Measurements from ENCODE around the gene SDR39U1. TPM values are rescaled to one million over a fixed set of nuclear protein-coding genes. Genes with fewer than 3 reads are reported as not detected.

SDR39U1 gene
- polyA plus RNA-seq, 1 donor, result 44.4 TPM

- Histone ChIP-seq H3K4me1 (ENCODE audit: control insufficient read depth, insufficient read depth, low read length) (no peaks in the 10 kb centered on the region), H3K36me3 (ENCODE audit: control insufficient read depth, insufficient read depth, low read length) (peaks cover 91% of the 10 kb centered on the region), H3K27ac (ENCODE audit: low read length) (no peak overlapping the region), H3K4me3 (ENCODE audit: low read length) (no peak overlapping the region), H3K27me3 (ENCODE audit: control insufficient read depth, insufficient read depth, low read length) (no peaks in the 10 kb centered on the region), H3K9me3 (ENCODE audit: control insufficient read depth, low read depth, low read length) (no peaks in the 10 kb centered on the region)
- no CpG with 5 or more reads among the region's 6 CpGs for WGBS (ENCODE audit: insufficient coverage, low lambda C conversion rate)
- DNase-seq, result no peak
Measured at GRCh38 chr14:24409192-24409591, 33.4 kb downstream of the SDR39U1 start.

- no peaks in the 10 kb centered on the region for H3K27me3 ChIP-seq (ENCODE audit: control insufficient read depth, insufficient read depth, low read length)
- WGBS (ENCODE audit: insufficient coverage, low lambda C conversion rate), result no CpG with 5 or more reads among the region's 3 CpGs
- peaks cover 87% of the 10 kb centered on the region for H3K36me3 ChIP-seq (ENCODE audit: control insufficient read depth, insufficient read depth, low read length)
- H3K4me1 ChIP-seq (ENCODE audit: control insufficient read depth, insufficient read depth, low read length), result no peaks in the 10 kb centered on the region
- no peak overlapping the region for H3K27ac ChIP-seq (ENCODE audit: low read length)
- no peak overlapping the region for H3K4me3 ChIP-seq (ENCODE audit: low read length)
- no peak for DNase-seq
- H3K9me3 ChIP-seq (ENCODE audit: control insufficient read depth, low read depth, low read length), result no peaks in the 10 kb centered on the region
Measured at GRCh38 chr14:24408764-24409163, 33.8 kb downstream of the SDR39U1 start.

- no CpG with 5 or more reads among the region's 18 CpGs for WGBS (ENCODE audit: insufficient coverage, low lambda C conversion rate)
Measured at GRCh38 chr14:24407608-24408325, 34.8 kb downstream of the SDR39U1 start.

GRCh38 chr14:24406416-24406815, 36.2 kb downstream of the SDR39U1 start:
- Histone ChIP-seq H3K4me1 (ENCODE audit: control insufficient read depth, insufficient read depth, low read length) (peaks cover 16% of the 10 kb centered on the region), H3K4me3 (ENCODE audit: low read length) (no peak overlapping the region), H3K27me3 (ENCODE audit: control insufficient read depth, insufficient read depth, low read length) (no peaks in the 10 kb centered on the region), H3K9me3 (ENCODE audit: control insufficient read depth, low read depth, low read length) (no peaks in the 10 kb centered on the region), H3K36me3 (ENCODE audit: control insufficient read depth, insufficient read depth, low read length) (peaks cover 66% of the 10 kb centered on the region), H3K27ac (ENCODE audit: low read length) (no peak overlapping the region)
- WGBS (ENCODE audit: insufficient coverage, low lambda C conversion rate), result no CpG with 5 or more reads among the region's 6 CpGs
- no peak for DNase-seq

More at GRCh38 chr14:24407608-24408325, 34.8 kb downstream of the SDR39U1 start:
- Histone ChIP-seq H3K36me3 (ENCODE audit: control insufficient read depth, insufficient read depth, low read length) (peaks cover 78% of the 10 kb centered on the region), H3K27me3 (ENCODE audit: control insufficient read depth, insufficient read depth, low read length) (no peaks in the 10 kb centered on the region), H3K9me3 (ENCODE audit: control insufficient read depth, low read depth, low read length) (no peaks in the 10 kb centered on the region), H3K27ac (ENCODE audit: low read length) (no peak overlapping the region), H3K4me3 (ENCODE audit: low read length) (no peak overlapping the region), H3K4me1 (ENCODE audit: control insufficient read depth, insufficient read depth, low read length) (peaks cover 4% of the 10 kb centered on the region)
- no peak for DNase-seq

GRCh38 chr14:24404814-24405213, 37.8 kb downstream of the SDR39U1 start:
- Histone ChIP-seq H3K36me3 (ENCODE audit: control insufficient read depth, insufficient read depth, low read length) (peaks cover 51% of the 10 kb centered on the region), H3K9me3 (ENCODE audit: control insufficient read depth, low read depth, low read length) (no peaks in the 10 kb centered on the region), H3K27me3 (ENCODE audit: control insufficient read depth, insufficient read depth, low read length) (no peaks in the 10 kb centered on the region), H3K4me1 (ENCODE audit: control insufficient read depth, insufficient read depth, low read length) (peaks cover 29% of the 10 kb centered on the region), H3K4me3 (ENCODE audit: low read length) (no peak overlapping the region), H3K27ac (ENCODE audit: low read length) (no peak overlapping the region)
- DNase-seq, result no peak
- WGBS (ENCODE audit: insufficient coverage, low lambda C conversion rate), result no CpG with 5 or more reads among the region's 4 CpGs

- Histone ChIP-seq H3K36me3 (ENCODE audit: control insufficient read depth, insufficient read depth, low read length) (peaks cover 37% of the 10 kb centered on the region), H3K27me3 (ENCODE audit: control insufficient read depth, insufficient read depth, low read length) (no peaks in the 10 kb centered on the region), H3K9me3 (ENCODE audit: control insufficient read depth, low read depth, low read length) (no peaks in the 10 kb centered on the region), H3K27ac (ENCODE audit: low read length) (no peak overlapping the region), H3K4me3 (ENCODE audit: low read length) (no peak overlapping the region), H3K4me1 (ENCODE audit: control insufficient read depth, insufficient read depth, low read length) (peaks cover 30% of the 10 kb centered on the region)
- DNase-seq, result no peak
- 54% methylated on average over 2 of the region's 7 CpGs for WGBS (ENCODE audit: insufficient coverage, low lambda C conversion rate)
Measured at GRCh38 chr14:24403294-24403998, 39.1 kb downstream of the SDR39U1 start.

- Histone ChIP-seq H3K36me3 (ENCODE audit: control insufficient read depth, insufficient read depth, low read length) (peaks cover 24% of the 10 kb centered on the region), H3K4me3 (ENCODE audit: low read length) (no peak overlapping the region), H3K9me3 (ENCODE audit: control insufficient read depth, low read depth, low read length) (no peaks in the 10 kb centered on the region), H3K27me3 (ENCODE audit: control insufficient read depth, insufficient read depth, low read length) (no peaks in the 10 kb centered on the region), H3K4me1 (ENCODE audit: control insufficient read depth, insufficient read depth, low read length) (peaks cover 40% of the 10 kb centered on the region), H3K27ac (ENCODE audit: low read length) (peak overlapping the region; percentile 28)
- WGBS (ENCODE audit: insufficient coverage, low lambda C conversion rate), result no CpG with 5 or more reads among the region's 9 CpGs
- peak in 1 of 2 donors; percentile 41 for DNase-seq
Measured at GRCh38 chr14:24401810-24402702, 40.5 kb downstream of the SDR39U1 start.

GRCh38 chr14:24399999-24400718, 42.4 kb downstream of the SDR39U1 start:
- Histone ChIP-seq H3K4me3 (ENCODE audit: low read length) (peak overlapping the region; percentile 74), H3K9me3 (ENCODE audit: control insufficient read depth, low read depth, low read length) (no peaks in the 10 kb centered on the region), H3K4me1 (ENCODE audit: control insufficient read depth, insufficient read depth, low read length) (peaks cover 40% of the 10 kb centered on the region), H3K27me3 (ENCODE audit: control insufficient read depth, insufficient read depth, low read length) (no peaks in the 10 kb centered on the region), H3K36me3 (ENCODE audit: control insufficient read depth, insufficient read depth, low read length) (peaks cover 7% of the 10 kb centered on the region), H3K27ac (ENCODE audit: low read length) (peak overlapping the region; percentile 91)
- peak; percentile 62 to 79 for DNase-seq
- WGBS (ENCODE audit: insufficient coverage, low lambda C conversion rate), result no CpG with 5 or more reads among the region's 4 CpGs

GRCh38 chr14:24399447-24399822, 43.1 kb downstream of the SDR39U1 start:
- H3K9me3 ChIP-seq (ENCODE audit: control insufficient read depth, low read depth, low read length), result no peaks in the 10 kb centered on the region
- H3K36me3 ChIP-seq (ENCODE audit: control insufficient read depth, insufficient read depth, low read length), result peaks cover 1% of the 10 kb centered on the region
- 10% methylated on average over 2 of the region's 8 CpGs for WGBS (ENCODE audit: insufficient coverage, low lambda C conversion rate)
- H3K4me3 ChIP-seq (ENCODE audit: low read length), result peak overlapping the region; percentile 74
- no peaks in the 10 kb centered on the region for H3K27me3 ChIP-seq (ENCODE audit: control insufficient read depth, insufficient read depth, low read length)
- peaks cover 40% of the 10 kb centered on the region for H3K4me1 ChIP-seq (ENCODE audit: control insufficient read depth, insufficient read depth, low read length)
- DNase-seq, result peak; percentile 40 to 82
- H3K27ac ChIP-seq (ENCODE audit: low read length), result peak overlapping the region; percentile 91

Measured in large intestine (tissue), 3 donors.